ENCODE results near the gene EPB41L4A.
A peak's percentile ranks its signal among the peaks of the same experiment; 100 is the strongest.
"Not testable (repeated sequence)": the region's sequence is repeated elsewhere in the genome, so short reads cannot be mapped to it uniquely, and the experiment has no call there.

The EPB41L4A gene

DNA sequence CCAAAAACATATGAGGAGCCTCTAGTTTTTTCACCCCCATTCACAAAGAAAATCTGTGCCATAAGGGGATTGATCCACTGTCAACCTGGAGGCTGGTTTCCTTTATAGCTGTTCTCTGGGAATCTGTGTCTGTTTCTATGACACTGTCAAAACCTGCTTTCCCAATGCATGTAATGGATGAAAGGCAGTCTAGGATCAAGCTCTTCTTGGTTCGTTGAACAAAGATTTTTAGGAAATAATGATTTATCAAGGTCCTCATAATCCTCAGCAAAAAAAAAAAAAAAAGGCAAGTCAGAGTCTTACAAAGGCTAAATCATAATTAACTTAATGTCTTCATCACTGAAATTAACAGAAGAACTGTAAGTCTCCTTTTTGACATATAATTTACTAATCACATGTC is 16.0 kb downstream of the EPB41L4A start:
- DNase-seq = no peak

DNA sequence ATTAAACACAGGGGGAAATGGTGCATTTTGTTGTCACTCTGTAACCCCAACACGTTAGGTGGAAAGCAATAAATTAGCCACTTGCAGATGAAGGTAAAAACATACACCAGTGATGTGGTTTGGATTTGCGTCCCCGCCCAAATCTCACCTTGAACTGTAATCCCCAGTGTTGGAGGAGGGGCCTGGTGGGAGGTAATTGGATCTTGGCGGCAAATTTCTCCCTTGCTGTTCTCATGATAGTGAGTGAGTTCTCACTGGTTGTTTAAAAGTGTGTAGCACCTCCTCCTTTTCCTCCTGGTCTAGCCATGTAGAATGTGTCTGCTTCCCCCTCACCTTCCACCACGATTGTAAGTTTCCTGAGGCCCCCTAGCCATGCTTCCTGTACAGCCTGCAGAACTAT is 17.2 kb downstream of the EPB41L4A start:
- no peak for DNase-seq

DNA sequence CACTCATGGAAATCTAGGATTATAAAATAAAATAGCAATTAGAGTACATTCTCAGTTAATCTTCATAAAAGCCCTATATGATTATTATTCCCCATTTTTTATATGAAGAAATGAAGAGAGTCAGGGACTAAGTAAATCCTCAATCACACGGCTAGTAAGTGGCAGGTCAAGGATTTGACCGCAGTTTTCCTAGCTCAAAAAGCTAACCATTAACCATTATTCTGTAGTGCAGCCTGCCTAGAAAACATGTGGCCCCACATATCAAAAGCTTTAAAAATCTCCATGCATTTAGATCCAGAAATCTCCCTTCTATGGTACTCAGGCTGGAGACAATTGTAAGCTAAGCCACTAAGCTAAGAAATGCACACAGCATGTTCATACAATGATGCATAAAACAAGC is 21.4 kb downstream of the EPB41L4A start:
- no peak for DNase-seq

GRCh38 chr5:112396430-112396829 is 22.6 kb downstream of the EPB41L4A start:
- DNase-seq = no peak

DNA sequence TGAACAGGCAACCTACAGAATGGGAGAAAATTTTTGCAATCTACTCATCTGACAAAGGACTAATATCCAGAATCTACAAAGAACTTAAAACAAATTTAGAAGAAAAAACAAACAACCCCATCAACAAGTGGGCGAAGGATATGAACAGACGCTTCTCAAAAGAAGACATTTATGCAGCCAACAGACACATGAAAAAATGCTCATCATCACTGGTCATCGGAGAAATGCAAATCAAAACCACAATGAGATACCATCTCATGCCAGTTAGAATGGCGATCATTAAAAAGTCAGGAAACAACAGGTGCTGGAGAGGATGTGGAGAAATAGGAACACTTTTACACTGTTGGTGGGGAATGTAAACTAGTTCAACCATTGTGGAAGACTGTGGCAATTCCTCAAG is 23.8 kb downstream of the EPB41L4A start:
- not testable (repeated sequence) for DNase-seq

DNA sequence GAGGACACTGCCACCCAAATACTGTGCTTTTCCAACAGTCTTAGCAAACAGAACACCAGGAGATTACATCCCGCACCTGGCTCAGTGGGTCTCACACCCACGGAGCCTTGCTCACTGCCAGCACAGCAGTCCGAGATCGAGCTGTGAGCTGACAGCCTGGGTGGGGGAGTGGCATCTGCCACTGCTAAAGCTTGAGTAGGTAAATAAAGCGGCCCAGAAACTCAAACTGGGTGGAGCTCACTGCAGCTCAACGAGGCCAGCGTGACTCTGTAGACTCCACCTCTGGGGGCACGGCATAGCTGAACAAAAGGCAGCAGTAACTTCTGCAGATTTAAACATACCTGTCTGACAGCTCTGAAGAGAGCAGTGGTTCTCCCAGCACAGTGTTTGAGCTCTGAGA is 28.8 kb downstream of the EPB41L4A start:
- no peak for DNase-seq

DNA sequence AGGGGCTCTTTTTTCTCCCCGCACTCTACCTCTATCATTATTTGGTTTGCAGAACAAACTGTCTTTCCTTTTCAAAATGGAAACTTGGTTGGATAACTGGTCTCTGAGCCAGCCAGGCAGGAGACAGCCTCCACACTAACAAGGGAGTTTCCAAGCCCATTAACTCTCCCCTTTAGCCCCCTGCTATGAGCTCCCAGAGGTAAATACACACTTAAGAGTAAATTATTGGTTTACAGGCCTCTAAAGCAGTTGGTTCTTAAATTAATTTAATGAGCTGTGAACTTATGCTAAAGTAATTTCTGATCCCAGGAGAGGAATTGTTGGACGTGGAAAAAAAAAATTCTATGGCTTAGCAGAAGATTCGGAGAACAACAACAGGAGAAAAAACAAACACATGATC is 30.3 kb downstream of the EPB41L4A start:
- DNase-seq = no peak

DNA sequence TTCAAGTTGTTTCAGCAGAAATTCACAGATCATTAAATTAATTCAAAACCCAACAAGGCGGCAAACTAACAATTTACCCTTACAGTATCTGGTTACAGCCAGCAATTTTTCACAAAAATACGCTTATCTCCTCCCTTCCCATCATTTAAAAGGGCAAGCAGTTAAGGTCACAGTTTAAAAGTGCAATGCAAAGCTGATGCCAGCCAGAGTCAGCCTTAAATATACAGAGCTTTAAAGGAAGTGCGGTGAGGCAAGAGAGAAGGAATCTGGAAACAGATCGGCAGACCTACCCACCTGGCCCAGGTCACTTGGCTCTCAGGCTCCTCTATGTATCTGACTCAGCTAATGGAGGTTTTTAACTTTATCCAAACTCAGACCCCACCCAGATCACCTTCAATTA is 31.0 kb downstream of the EPB41L4A start:
- DNase-seq = no peak

DNA sequence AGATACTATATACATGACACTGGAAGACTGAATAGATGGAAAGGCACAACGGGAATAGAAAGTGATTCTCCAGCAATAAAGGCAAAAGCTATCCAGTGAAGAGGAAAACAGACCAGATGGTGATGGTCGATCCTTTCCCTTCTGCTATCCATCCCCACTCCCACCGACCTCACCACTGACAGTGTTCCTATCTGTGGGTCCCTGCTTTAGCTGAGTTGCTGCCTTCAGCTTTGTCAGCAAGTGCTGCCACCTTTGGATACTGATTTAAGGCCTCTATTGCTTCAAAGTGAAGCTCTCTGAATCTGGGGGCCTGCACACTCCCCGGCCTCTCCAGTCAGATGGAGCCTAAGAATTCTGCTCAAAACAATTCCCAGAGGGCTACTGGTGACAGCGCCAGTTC is 32.3 kb downstream of the EPB41L4A start:
- peak in 4 of 51 donors; percentile 4 to 5 (median 4) for DNase-seq

DNA sequence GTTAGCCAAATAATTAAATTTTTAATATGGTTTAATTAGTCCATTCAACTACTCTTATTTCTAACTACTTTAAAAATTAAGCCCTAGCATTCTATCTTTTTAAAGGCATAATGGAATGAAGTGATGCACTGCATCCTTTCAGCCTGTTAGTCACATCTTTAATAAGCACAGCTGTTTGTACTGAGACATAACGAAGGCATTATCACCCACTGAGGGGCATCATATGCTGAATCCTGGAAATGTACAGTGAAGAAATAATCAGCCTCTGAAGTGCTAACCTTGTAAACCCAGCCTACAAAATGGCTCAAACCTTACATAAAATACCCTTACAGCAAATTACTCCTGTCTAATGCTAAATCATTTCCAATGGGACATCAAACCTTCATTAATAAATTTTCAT is 33.1 kb downstream of the EPB41L4A start:
- no peak for DNase-seq

DNA sequence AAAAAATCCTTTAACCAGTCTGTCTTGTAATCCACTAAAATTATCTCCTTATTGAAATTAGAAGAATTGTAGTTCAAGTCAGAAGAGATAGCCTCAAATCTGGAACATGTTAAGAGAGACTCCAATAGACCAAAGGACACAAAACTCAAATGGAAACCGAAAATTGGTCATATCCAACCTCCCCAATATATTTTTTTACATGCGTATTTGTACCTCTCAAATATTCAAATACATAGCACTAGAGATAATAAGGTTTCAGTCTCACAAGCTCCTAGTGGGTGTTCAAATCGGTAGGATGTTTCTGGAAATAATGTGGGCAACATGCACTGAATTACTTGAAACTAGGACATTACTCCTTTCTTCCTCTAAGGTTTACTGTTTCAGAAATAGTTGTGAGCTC is 33.5 kb downstream of the EPB41L4A start:
- DNase-seq = no peak

- DNase-seq = no peak
Measured at GRCh38 chr5:112384523-112384922, 34.6 kb downstream of the EPB41L4A start.

DNA sequence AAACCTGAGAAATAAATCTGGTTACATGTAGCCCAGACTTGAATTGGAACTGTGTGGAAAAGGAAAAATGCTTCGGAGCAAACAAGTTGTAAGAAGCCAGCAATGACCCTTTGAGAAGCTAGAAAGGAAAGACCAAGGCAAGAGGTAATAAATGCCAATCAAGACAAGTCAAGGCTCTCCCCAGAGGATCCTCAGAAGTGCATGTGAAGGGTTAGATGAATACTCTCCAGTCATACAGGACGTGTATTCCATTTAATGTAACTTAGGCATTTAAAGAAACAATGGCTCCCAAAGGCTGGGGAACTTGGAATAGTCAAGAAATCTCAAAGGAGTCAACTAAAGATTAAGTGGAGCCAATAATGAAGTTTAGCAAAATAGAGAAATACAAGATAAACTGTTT is 36.2 kb downstream of the EPB41L4A start:
- DNase-seq = no peak

DNA sequence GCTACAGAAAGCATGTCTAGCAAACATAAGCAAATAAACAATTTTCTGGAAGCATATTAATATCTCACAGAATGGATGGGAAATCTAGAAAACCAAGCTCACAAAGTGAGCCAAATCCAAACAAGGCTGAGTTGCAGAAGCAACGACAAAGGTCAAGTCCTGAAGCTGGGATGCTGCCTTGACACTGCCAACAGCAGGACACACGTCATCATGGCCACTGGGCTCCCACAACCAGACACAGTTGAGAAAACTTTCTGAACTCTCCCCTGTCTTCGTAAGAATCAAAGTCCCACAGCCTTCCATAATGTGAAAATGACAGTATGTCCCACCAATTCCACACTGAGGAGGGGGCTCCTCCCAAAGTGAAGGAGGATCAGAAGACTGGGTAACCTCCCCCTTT is 37.6 kb downstream of the EPB41L4A start:
- DNase-seq = no peak

DNA sequence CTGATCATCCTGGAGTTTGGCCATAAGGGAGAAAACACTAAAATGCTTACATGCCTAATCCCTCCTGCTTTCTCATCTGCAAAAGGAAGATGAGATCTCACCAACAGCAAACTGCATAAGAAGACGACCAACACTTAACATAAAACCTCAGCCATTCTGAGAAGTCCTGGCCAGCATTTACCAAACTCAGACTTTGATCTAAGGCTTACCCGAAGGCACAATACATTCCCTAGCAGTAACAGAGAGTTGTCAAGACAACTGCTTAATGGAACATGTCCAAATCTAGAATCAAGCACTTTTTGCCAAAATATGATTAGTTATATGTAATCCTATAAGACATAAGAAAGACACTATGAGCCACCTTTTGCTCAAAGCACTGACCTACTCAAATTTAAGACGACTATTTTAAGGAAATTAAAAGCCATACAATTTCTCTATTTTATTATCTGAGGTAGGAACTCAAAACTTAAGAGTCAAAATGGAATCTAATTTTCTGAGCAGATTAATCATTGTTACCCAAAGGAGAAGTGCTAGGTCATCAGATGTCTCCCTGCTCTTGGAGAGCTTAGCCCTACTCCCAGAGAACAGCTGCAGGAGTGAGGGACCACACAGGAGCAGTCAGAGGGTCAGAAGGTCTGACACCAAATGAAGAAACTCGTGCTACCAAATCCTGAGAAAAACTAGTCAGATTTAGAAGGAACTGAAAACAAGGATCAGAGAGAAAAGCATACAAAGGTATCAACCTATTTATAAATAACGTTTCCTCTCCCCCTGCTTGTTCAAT is 39.3 kb downstream of the EPB41L4A start:
- DNase-seq = no peak

GRCh38 chr5:112374818-112375217 is 44.3 kb downstream of the EPB41L4A start:
- no peak for DNase-seq

GRCh38 chr5:112374356-112374755 is 44.7 kb downstream of the EPB41L4A start:
- DNase-seq = no peak

DNA sequence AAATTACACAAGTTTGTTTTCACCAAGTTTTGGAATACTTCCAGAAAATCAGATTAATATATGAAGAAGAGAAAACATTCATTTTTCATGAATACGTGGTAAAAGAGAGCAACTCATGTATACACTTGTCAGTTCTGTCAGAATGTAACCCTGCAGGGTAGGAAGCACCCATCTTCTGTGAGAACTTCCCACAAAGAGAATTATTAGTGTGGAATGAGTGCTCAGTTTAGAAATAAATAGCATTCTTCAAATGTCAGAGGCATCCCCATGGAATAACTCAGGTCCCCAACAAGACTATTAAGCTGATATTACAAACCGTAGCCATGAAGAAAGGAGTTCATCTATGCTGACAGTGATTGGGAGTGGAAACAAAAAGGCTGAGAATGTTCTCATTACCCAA is 45.2 kb downstream of the EPB41L4A start:
- DNase-seq = no peak

DNA sequence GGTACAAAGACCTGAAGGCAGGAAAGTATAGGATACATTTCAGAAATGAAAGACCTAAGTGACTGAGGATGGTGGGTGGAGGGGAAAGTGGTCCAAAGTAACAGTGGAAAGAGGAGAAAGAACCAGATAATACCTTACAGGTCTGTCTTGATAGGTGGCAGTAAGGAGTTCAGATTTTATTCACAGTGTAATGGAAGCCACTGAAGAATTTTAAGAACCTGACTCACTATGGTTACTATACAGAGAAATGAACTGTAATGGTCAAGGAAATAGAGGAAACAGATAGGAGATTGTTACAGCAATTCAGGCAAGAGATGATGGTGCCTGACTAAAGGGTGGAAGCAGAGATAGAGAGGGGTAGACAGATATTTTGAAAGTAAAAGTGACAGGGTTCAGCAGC is 46.5 kb downstream of the EPB41L4A start:
- no peak for DNase-seq

GRCh38 chr5:112371067-112371466 is 48.0 kb downstream of the EPB41L4A start:
- DNase-seq = no peak

DNA sequence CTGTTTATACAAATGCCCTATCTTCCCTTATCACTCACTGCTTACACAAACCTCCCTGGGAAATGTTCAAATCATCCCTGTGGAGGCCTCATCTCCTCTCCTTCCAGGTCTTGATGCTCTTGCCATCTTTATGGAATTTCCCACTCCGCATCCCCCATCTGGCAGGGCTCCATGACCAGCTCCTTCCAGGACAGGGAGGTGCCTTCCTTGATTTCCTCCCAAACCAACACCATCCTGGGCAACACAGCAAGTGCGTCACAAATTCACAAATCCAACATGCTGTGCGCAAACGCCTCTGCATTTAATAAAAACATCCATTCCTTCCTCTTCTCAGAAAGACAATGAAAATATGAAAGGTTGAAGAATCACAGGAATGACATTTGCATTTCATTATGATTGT is 51.7 kb downstream of the EPB41L4A start:
- DNase-seq = no peak

GRCh38 chr5:112366987-112367386 is 52.1 kb downstream of the EPB41L4A start:
- no peak for DNase-seq

DNA sequence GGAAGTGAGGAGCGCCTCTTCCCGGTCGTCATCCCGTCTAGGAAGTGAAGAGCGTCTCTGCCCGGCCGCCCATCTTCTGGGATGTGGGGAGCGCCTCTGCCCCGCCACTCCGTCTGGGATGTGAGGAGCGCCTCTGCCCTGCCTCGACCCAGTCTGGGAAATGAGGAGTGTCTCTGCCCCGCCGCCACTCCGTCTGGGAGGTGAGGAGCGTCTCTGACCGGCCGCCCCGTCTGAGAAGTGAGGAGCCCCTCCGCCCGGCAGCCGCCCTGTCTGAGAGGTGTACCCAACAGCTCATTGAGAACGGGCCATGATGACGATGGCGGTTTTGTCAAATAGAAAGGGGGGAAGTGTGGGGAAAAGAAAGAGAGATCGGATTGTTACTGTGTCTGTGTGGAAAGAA is 58.3 kb downstream of the EPB41L4A start:
- DNase-seq = not testable (repeated sequence)

All from hypothalamus (tissue), 51 donors.